ENCODE results near the gene ZNF76. TPM values are rescaled to one million over a fixed set of nuclear protein-coding genes. Genes with fewer than 3 reads are reported as not detected.

The ZNF76 gene
- total and polyA plus RNA-seq, 2 donors (not counting 1 experiment from before 2014, with no cell fraction given) = 96.9 to 145 TPM

- CTCF ChIA-PET = no interaction called here
- no peak for ATAC-seq (ENCODE audit: low read depth)
- intact Hi-C loops (cut with micrococcal nuclease) = no loop called here
- H3K9me3 ChIP-seq (ENCODE audit: control extremely low read depth in 1 of 3, control insufficient read depth in 2 of 3, insufficient read depth in 1 of 3, low read length in 2 of 3) = no peaks in the 10 kb centered on the region
- no peaks in the 10 kb centered on the region for H3K4me1 ChIP-seq (ENCODE audit: control insufficient read depth in 2 of 2, insufficient read depth in 2 of 2, low read length in 2 of 2)
- no peak overlapping the region for H3K27ac ChIP-seq (ENCODE audit: low read length in 2 of 2)
- H3K79me2 ChIP-seq (ENCODE audit: control insufficient read depth, insufficient read depth, low read length) = peaks cover 30% of the 10 kb centered on the region
- POLR2A ChIA-PET = interaction anchor here (0.5 kb wide), 1 partner anchor 1317 kb away, joined by 3 read pairs; no protein-coding TSS in a partner anchor
- no peak for TF ChIP-seq EZH2 (IDR thresholded peaks at IDR 0.05; ENCODE audit: borderline replicate concordance, insufficient read depth, low read depth, low read length, poor library complexity, severe bottlenecking)
- TF ChIP-seq CTCF (IDR thresholded peaks at IDR 0.05) = no peak
- Mint-ChIP-seq H3K4me1 (no peaks in the 10 kb centered on the region), H3K27ac (no peak overlapping the region), H3K27me3 (no peaks in the 10 kb centered on the region), H3K4me3 (no peak overlapping the region), H3K9me3 (ENCODE audit: insufficient read depth) (no peaks in the 10 kb centered on the region)
- no peak overlapping the region for H3K9ac ChIP-seq (ENCODE audit: low read length)
- H2AFZ ChIP-seq (ENCODE audit: insufficient read depth, low read depth, low read length, poor library complexity, severe bottlenecking) = no peak overlapping the region
- H3K36me3 ChIP-seq (replicated peaks in 1 of 2; ENCODE audit: control extremely low read depth in 1 of 2, control insufficient read depth in 1 of 2, extremely low read depth in 1 of 2, insufficient read depth in 2 of 2, low read length in 1 of 2) = peaks cover 0 to 11% of the 10 kb centered on the region in 2 experiments
- 92% methylated on average over 3 of the region's 4 CpGs for WGBS (ENCODE audit: insufficient coverage)
- no peak overlapping the region for H3K4me3 ChIP-seq (ENCODE audit: control extremely low read depth in 1 of 5, extremely low read depth in 1 of 5, insufficient read depth in 1 of 5, low read depth in 2 of 5, low read length in 4 of 5)
- no peak for DNase-seq
- H3K27me3 ChIP-seq (replicated peaks in 1 of 4; ENCODE audit: control extremely low read depth in 1 of 4, control insufficient read depth in 3 of 4, insufficient read depth in 4 of 4, low read length in 3 of 4) = no peaks in the 10 kb centered on the region
- H3K4me2 ChIP-seq (replicated peaks; ENCODE audit: low read depth, low read length, poor library complexity, severe bottlenecking) = no peak overlapping the region
- peaks cover 4% of the 10 kb centered on the region for H4K20me1 ChIP-seq (ENCODE audit: control insufficient read depth, insufficient read depth, low read length, poor library complexity, severe bottlenecking)
Measured at GRCh38 chr6:35275744-35276260, 16.3 kb downstream of the ZNF76 start.

- no peak overlapping the region for H3K9ac ChIP-seq (ENCODE audit: low read length)
- H3K9me3 ChIP-seq (ENCODE audit: control extremely low read depth in 1 of 3, control insufficient read depth in 2 of 3, insufficient read depth in 1 of 3, low read length in 2 of 3) = no peaks in the 10 kb centered on the region
- TF ChIP-seq CTCF (IDR thresholded peaks at IDR 0.05) (no peak), EZH2 (IDR thresholded peaks at IDR 0.05; ENCODE audit: borderline replicate concordance, insufficient read depth, low read depth, low read length, poor library complexity, severe bottlenecking) (no peak)
- peaks cover 12% of the 10 kb centered on the region for H3K79me2 ChIP-seq (ENCODE audit: control insufficient read depth, insufficient read depth, low read length)
- no peak overlapping the region for H3K4me3 ChIP-seq (ENCODE audit: control extremely low read depth in 1 of 5, extremely low read depth in 1 of 5, insufficient read depth in 1 of 5, low read depth in 2 of 5, low read length in 4 of 5)
- no peak for ATAC-seq (ENCODE audit: low read depth)
- 100% methylated on average over 3 of the region's 3 CpGs for WGBS (ENCODE audit: insufficient coverage)
- H3K27me3 ChIP-seq (replicated peaks in 1 of 4; ENCODE audit: control extremely low read depth in 1 of 4, control insufficient read depth in 3 of 4, insufficient read depth in 4 of 4, low read length in 3 of 4) = no peaks in the 10 kb centered on the region
- no peak for DNase-seq
- peaks cover 7 to 36% of the 10 kb centered on the region in 2 experiments for H3K36me3 ChIP-seq (replicated peaks in 1 of 2; ENCODE audit: control extremely low read depth in 1 of 2, control insufficient read depth in 1 of 2, extremely low read depth in 1 of 2, insufficient read depth in 2 of 2, low read length in 1 of 2)
- H3K4me1 ChIP-seq (ENCODE audit: control insufficient read depth in 2 of 2, insufficient read depth in 2 of 2, low read length in 2 of 2) = no peaks in the 10 kb centered on the region
- no peak overlapping the region for H3K27ac Mint-ChIP-seq
- CTCF ChIA-PET = interaction anchor here (1.1 kb wide), 1 partner anchor 14 kb away, joined by 5 read pairs; no protein-coding TSS in a partner anchor
- no peak overlapping the region for H3K4me3 Mint-ChIP-seq
- POLR2A ChIA-PET = no interaction called here
- no peaks in the 10 kb centered on the region for H3K9me3 Mint-ChIP-seq (ENCODE audit: insufficient read depth)
- no peak overlapping the region for H3K27ac ChIP-seq (ENCODE audit: low read length in 2 of 2)
- H2AFZ ChIP-seq (ENCODE audit: insufficient read depth, low read depth, low read length, poor library complexity, severe bottlenecking) = no peak overlapping the region
- intact Hi-C loops (cut with micrococcal nuclease) = no loop called here
- H4K20me1 ChIP-seq (ENCODE audit: control insufficient read depth, insufficient read depth, low read length, poor library complexity, severe bottlenecking) = peaks cover 4% of the 10 kb centered on the region
- no peaks in the 10 kb centered on the region for H3K27me3 Mint-ChIP-seq
- no peak overlapping the region for H3K4me2 ChIP-seq (replicated peaks; ENCODE audit: low read depth, low read length, poor library complexity, severe bottlenecking)
- H3K4me1 Mint-ChIP-seq = no peaks in the 10 kb centered on the region
Measured at GRCh38 chr6:35278708-35279107, 19.2 kb downstream of the ZNF76 start.

Measured in B cell (primary cell).